ENCODE results near the gene NEDD4. TPM values are rescaled to one million over a fixed set of nuclear protein-coding genes. Genes with fewer than 3 reads are reported as not detected.

The NEDD4 gene
- polyA plus RNA-seq, 2 of the 4 experiments (the other 2 are of a cell fraction): 56.4 to 78.8 TPM

DNA sequence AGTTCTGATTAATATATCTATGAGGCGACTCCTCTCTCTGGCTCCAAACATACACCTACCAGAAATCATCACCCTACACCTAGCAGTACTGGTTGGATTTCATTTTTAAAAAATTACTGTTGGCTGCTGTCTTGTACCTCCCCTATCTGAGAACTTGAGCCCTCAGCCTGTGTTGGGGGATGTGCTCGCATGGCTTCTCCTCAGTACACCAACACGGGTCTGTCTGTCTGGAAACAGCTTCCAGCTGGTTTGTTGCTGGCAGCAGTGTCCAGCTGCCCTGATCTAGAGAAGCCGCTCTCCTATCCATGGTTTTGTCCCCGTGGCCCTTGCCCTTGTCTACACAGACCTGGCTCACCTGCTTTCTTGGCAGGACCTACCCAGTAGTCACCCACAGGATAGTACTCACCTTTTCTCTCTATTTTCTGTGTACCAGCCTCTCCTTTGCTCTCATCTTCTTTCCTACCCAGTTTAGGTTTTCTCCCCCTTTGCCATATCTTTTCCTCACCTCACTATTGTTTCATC lies 43.2 kb upstream of the NEDD4 start:
- ATAC-seq: no peak
- no peak for FAIRE-seq
- CTCF ChIA-PET: interaction anchor here (1.1 to 4.4 kb wide), 2 partner anchors 16 to 19 kb away, joined by 5 to 24 read pairs; no protein-coding TSS in a partner anchor
- WGBS (ENCODE audit: missing lambda C conversion rate): 82% methylated on average over 5 of the region's 5 CpGs
- POLR2A ChIA-PET: no interaction called here
- Histone ChIP-seq H3K4me2 (no peak overlapping the region), H3K27ac (peak overlapping the region in 1 of 2 experiments; percentile 15; a peak in 2 of 6 replicates), H3K4me3 (no peak overlapping the region), H3K9me3 (no peaks in the 10 kb centered on the region), H3K4me1 (peaks cover 28% of the 10 kb centered on the region)
- TF ChIP-seq ZNF302 (CRISPR knock-in tag; IDR thresholded peaks at IDR 0.05) (no peak), HOXB13 (CRISPR knock-in tag; IDR thresholded peaks at IDR 0.05; ENCODE audit: low read depth) (no peak), MYC (IDR thresholded peaks at IDR 0.05; ENCODE audit: borderline replicate concordance, low read length) (no peak), RCOR1 (IDR thresholded peaks at IDR 0.05; ENCODE audit: low read depth, low read length) (no peak), NR3C1 (IDR thresholded peaks at IDR 0.05) (no peak), FOXS1 (CRISPR knock-in tag; IDR thresholded peaks at IDR 0.05) (no peak), BCL3 (IDR thresholded peaks at IDR 0.05) (no peak), USF2 (IDR thresholded peaks at IDR 0.05) (no peak), HOXA7 (CRISPR knock-in tag; IDR thresholded peaks at IDR 0.05) (no peak), RAD21 (conservative IDR thresholded peaks at IDR 0.05 in 1 of 2, IDR thresholded peaks at IDR 0.05 in 1 of 2) (no peak), RNF2 (IDR thresholded peaks at IDR 0.05; ENCODE audit: borderline replicate concordance, low read depth) (no peak), CEBPB (IDR thresholded peaks at IDR 0.05) (no peak), ZSCAN20 (CRISPR knock-in tag; IDR thresholded peaks at IDR 0.05) (no peak), HOXB5 (CRISPR knock-in tag; IDR thresholded peaks at IDR 0.05) (no peak), GATA3 (IDR thresholded peaks at IDR 0.05; ENCODE audit: borderline replicate concordance) (no peak), KDM1A (IDR thresholded peaks at IDR 0.05; ENCODE audit: low read depth) (no peak), MAZ (IDR thresholded peaks at IDR 0.05; ENCODE audit: borderline replicate concordance, low read depth, low read length) (no peak)
- TF ChIP-seq, protein P1, sequence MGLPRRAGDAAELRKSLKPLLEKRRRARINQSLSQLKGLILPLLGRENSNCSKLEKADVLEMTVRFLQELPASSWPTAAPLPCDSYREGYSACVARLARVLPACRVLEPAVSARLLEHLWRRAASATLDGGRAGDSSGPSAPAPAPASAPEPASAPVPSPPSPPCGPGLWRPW (IDR thresholded peaks at IDR 0.05): no peak
- no peak for DNase-seq (ENCODE audit: low read depth in 1 of 2, low spot score in 1 of 2)

GRCh38 chr15:56035166-56035565 lies 41.8 kb upstream of the NEDD4 start:
- FAIRE-seq (no peak), DNase-seq (ENCODE audit: low read depth in 1 of 2, low spot score in 1 of 2) (no peak), ATAC-seq (no peak)
- POLR2A ChIA-PET: no interaction called here
- 69% methylated on average over 2 of the region's 2 CpGs for WGBS (ENCODE audit: missing lambda C conversion rate)
- CTCF ChIA-PET: interaction anchor here (4.4 kb wide), 1 partner anchor 17 kb away, joined by 24 read pairs; no protein-coding TSS in a partner anchor
- H3K9me3 ChIP-seq: no peaks in the 10 kb centered on the region
- H3K27ac ChIP-seq: no peak overlapping the region
- H3K4me3 ChIP-seq: no peak overlapping the region
- no peak overlapping the region for H3K4me2 ChIP-seq
- H3K4me1 ChIP-seq: peaks cover 14% of the 10 kb centered on the region
- TF ChIP-seq ZC3H11A (IDR thresholded peaks at IDR 0.05): no peak
- no peak for TF ChIP-seq ZNF302 (CRISPR knock-in tag; IDR thresholded peaks at IDR 0.05)
- no peak for TF ChIP-seq RNF2 (IDR thresholded peaks at IDR 0.05; ENCODE audit: borderline replicate concordance, low read depth)
- no peak for TF ChIP-seq SMC3 (IDR thresholded peaks at IDR 0.05)
- TF ChIP-seq, protein P2, sequence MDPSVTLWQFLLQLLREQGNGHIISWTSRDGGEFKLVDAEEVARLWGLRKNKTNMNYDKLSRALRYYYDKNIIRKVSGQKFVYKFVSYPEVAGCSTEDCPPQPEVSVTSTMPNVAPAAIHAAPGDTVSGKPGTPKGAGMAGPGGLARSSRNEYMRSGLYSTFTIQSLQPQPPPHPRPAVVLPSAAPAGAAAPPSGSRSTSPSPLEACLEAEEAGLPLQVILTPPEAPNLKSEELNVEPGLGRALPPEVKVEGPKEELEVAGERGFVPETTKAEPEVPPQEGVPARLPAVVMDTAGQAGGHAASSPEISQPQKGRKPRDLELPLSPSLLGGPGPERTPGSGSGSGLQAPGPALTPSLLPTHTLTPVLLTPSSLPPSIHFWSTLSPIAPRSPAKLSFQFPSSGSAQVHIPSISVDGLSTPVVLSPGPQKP (IDR thresholded peaks at IDR 0.05; ENCODE audit: low read depth, low read length): no peak
- TF ChIP-seq TFCP2L1 (CRISPR knock-in tag; IDR thresholded peaks at IDR 0.05): no peak
- no peak for TF ChIP-seq ZSCAN20 (CRISPR knock-in tag; IDR thresholded peaks at IDR 0.05)
- TF ChIP-seq CBX8 (IDR thresholded peaks at IDR 0.05): no peak
- no peak for TF ChIP-seq EHF (CRISPR knock-in tag; IDR thresholded peaks at IDR 0.05)
- no peak for TF ChIP-seq HMGXB4 (CRISPR knock-in tag; IDR thresholded peaks at IDR 0.05; ENCODE audit: borderline replicate concordance)
- TF ChIP-seq, protein P1 (IDR thresholded peaks at IDR 0.05): no peak
- TF ChIP-seq FOSL2 (IDR thresholded peaks at IDR 0.05): no peak
- TF ChIP-seq FOSL2 (CRISPR knock-in tag; IDR thresholded peaks at IDR 0.05): no peak
- TF ChIP-seq, protein P3, sequence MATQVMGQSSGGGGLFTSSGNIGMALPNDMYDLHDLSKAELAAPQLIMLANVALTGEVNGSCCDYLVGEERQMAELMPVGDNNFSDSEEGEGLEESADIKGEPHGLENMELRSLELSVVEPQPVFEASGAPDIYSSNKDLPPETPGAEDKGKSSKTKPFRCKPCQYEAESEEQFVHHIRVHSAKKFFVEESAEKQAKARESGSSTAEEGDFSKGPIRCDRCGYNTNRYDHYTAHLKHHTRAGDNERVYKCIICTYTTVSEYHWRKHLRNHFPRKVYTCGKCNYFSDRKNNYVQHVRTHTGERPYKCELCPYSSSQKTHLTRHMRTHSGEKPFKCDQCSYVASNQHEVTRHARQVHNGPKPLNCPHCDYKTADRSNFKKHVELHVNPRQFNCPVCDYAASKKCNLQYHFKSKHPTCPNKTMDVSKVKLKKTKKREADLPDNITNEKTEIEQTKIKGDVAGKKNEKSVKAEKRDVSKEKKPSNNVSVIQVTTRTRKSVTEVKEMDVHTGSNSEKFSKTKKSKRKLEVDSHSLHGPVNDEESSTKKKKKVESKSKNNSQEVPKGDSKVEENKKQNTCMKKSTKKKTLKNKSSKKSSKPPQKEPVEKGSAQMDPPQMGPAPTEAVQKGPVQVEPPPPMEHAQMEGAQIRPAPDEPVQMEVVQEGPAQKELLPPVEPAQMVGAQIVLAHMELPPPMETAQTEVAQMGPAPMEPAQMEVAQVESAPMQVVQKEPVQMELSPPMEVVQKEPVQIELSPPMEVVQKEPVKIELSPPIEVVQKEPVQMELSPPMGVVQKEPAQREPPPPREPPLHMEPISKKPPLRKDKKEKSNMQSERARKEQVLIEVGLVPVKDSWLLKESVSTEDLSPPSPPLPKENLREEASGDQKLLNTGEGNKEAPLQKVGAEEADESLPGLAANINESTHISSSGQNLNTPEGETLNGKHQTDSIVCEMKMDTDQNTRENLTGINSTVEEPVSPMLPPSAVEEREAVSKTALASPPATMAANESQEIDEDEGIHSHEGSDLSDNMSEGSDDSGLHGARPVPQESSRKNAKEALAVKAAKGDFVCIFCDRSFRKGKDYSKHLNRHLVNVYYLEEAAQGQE (IDR thresholded peaks at IDR 0.05): no peak
- no peak for TF ChIP-seq CHD4 (IDR thresholded peaks at IDR 0.05; ENCODE audit: borderline replicate concordance)
- no peak for TF ChIP-seq RCOR1 (IDR thresholded peaks at IDR 0.05; ENCODE audit: low read depth, low read length)

Measured in A549 (cell line).